Mesendoderm (in vitro differentiated cells): Measurements from ENCODE around the gene CDC16.
A peak's percentile ranks its signal among the peaks of the same experiment; 100 is the strongest.

Source experiments
- DNase-seq: peaks from one replicate; pipeline ENCODE4 v3.0.0; 2013
- H2AK5ac ChIP-seq: 2 replicates; pipeline ENCODE4 v1.6.1; 2013; ENCODE audit warnings: low read length, inconsistent platforms
- H2BK120ac ChIP-seq: 2 replicates; pipeline ENCODE4 v1.6.1; 2013; ENCODE audit warnings: low read depth, mild to moderate bottlenecking, low read length, moderate library complexity, mixed read lengths
- H2BK15ac ChIP-seq: replicated peaks from 2 replicates; pipeline ENCODE4 v1.6.1; 2013; ENCODE audit warnings: low read depth, mild to moderate bottlenecking, moderate library complexity
- H2BK5ac ChIP-seq: 2 replicates; pipeline ENCODE4 v1.6.1; 2013; ENCODE audit warnings: low read length, inconsistent platforms
- H3K18ac ChIP-seq: 2 replicates; pipeline ENCODE4 v1.6.1; 2013; ENCODE audit warnings: mild to moderate bottlenecking, low read length, mixed read lengths
- H3K23ac ChIP-seq: one replicate; pipeline ENCODE4 v1.6.1; 2013; ENCODE audit warnings: low read length
- H3K27ac ChIP-seq: 2 replicates; pipeline ENCODE4 v1.5.1; 2013; ENCODE audit warnings: low read depth, mild to moderate bottlenecking, inconsistent platforms, low read length, moderate library complexity
- H3K27me3 ChIP-seq: 2 replicates; pipeline ENCODE4 v1.6.1; 2013; ENCODE audit warnings: low read length, control low read depth, mild to moderate bottlenecking, inconsistent platforms; ENCODE audit not compliant: insufficient read depth, poor library complexity
- H3K36me3 ChIP-seq: 2 replicates; pipeline ENCODE4 v1.6.1; 2013; ENCODE audit warnings: low read length, inconsistent platforms; ENCODE audit not compliant: control insufficient read depth, insufficient read depth
- H3K4ac ChIP-seq: one replicate; pipeline ENCODE4 v1.6.1; 2013; ENCODE audit warnings: low read depth, mild to moderate bottlenecking, low read length, moderate library complexity
- H3K4me1 ChIP-seq: 2 replicates; pipeline ENCODE4 v1.6.1; 2013; ENCODE audit warnings: low read depth, low read length, inconsistent platforms; ENCODE audit not compliant: control insufficient read depth
- H3K4me2 ChIP-seq: 2 replicates; pipeline ENCODE4 v1.6.1; 2013; ENCODE audit warnings: low read length
- H3K4me3 ChIP-seq: 2 replicates; pipeline ENCODE4 v1.5.1; 2013; ENCODE audit warnings: mild to moderate bottlenecking, low read length
- H3K56ac ChIP-seq: one replicate; pipeline ENCODE4 v1.6.1; 2013; ENCODE audit warnings: low read length
- H3K79me1 ChIP-seq: 2 replicates; pipeline ENCODE4 v1.6.1; 2013; ENCODE audit warnings: low read length, inconsistent platforms
- H3K79me2 ChIP-seq: 2 replicates; pipeline ENCODE4 v1.6.1; 2013; ENCODE audit warnings: mild to moderate bottlenecking, low read length; ENCODE audit not compliant: control insufficient read depth, insufficient read depth
- H3K9ac ChIP-seq: 2 replicates; pipeline ENCODE4 v1.6.1; 2013; ENCODE audit warnings: low read length, inconsistent platforms
- H4K5ac ChIP-seq: one replicate; pipeline ENCODE4 v1.6.1; 2013; ENCODE audit warnings: low read length
- H4K8ac ChIP-seq: one replicate; pipeline ENCODE4 v1.6.1; 2013; ENCODE audit warnings: low read depth, mild to moderate bottlenecking, control low read depth, low read length, moderate library complexity
- WGBS: extraction: QIAGEN DNeasy Blood & Tissue Kit; methylation state at CpG from one replicate; pipeline ENCODE4 v1.1.7; 2013; ENCODE audit warnings: low lambda C conversion rate, missing lambda C conversion rate; ENCODE audit not compliant: insufficient coverage; ENCODE audit errors: extremely low coverage; 5-methylcytosine and 5-hydroxymethylcytosine counted together

CDC16 gene

DNA sequence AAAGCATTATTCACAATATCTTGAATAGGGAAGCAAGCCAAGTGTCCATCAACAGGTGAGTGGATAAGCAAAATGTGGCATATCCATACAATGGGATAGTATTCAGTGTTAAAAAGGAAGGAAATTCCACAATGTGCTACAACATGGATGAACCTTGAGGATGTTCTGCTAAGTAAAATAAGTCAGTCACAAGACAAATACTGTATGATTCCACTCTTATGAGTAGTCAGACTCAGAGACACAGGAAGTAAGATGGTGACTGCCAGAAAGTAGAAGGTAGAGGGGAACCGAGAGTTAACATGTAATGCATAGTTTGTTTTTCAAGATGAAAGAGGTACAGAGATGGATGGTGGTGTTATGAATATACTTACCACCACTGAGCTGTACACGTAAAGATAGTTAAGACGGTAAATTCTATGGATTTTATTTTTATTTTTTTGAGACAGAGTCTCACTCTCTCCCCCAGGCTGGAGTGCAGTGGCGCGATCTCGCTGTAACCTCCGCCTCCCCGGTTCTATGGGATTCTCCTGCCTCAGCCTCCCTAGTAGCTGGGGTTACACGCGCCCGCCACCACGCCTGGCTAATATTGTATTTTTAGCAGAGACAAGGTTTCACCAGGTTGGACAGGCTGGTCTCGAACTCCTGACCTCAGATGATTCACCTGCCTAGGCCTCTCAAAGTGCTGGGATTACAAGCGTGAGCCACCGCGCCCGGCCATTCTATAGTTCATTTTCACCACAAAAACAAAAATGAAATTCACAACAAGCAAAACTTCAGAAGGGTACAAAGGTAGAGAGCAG lies 78.6 kb downstream of the CDC16 start:
- no CpG with 5 or more reads among the region's 17 CpGs for WGBS
- Histone ChIP-seq H2BK15ac (no peak overlapping the region), H2AK5ac (peak overlapping the region; percentile 38), H3K9ac (peak overlapping the region; percentile 68), H3K4ac (peak overlapping the region; percentile 56), H2BK5ac (no peak overlapping the region), H4K5ac (no peak overlapping the region), H3K79me1 (peaks cover 6% of the 10 kb centered on the region), H4K8ac (no peak overlapping the region), H3K27me3 (no peaks in the 10 kb centered on the region), H3K56ac (peak overlapping the region; percentile 66), H3K4me3 (no peak overlapping the region), H3K4me1 (peaks cover 4% of the 10 kb centered on the region), H3K18ac (no peak overlapping the region), H3K27ac (peak overlapping the region; percentile 37), H3K79me2 (peaks cover 16% of the 10 kb centered on the region), H3K36me3 (no peaks in the 10 kb centered on the region), H2BK120ac (no peak overlapping the region), H3K23ac (no peak overlapping the region), H3K4me2 (no peak overlapping the region)
- peak; percentile 40 for DNase-seq

DNA sequence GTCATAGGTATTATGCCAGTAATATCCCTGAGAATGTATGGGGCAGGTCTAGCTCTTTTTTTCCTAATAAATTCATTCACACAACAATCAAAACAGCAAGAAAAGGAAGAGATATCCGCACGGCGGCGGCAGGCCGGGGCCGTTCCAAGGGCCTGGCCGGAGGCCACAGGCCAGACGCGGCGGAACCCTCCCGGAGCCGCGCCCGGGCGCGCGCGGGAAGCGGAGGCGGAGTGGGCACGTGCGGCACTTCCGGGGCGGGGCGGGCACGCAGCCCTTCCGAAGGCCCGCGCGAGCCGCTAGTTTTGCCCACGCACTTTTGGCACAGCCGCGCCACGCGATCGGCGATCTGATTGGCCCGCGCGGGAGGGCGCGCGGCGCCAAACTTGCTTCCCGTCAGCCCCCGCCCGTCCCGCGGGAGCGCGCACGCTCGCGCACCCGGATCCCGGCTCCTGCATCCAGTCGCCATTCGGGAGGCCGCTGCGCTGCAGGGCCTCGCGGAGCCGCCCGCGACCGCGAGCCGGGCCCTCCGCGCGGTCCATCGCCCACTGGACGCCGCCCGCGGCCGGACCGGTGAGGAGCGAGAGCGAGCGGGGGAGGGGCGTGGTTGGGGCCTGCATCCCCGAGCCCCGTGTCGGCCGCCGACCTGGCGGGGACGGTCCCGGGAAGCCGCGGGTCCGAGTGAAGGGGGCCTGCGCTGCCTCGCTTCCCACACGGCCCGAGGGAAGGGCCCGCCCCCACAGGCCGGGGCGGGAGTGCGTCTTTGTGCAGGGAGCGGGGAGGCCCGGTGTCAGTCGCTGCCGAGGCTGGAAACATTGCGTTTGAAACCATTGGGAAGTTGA lies 79.6 kb downstream of the CDC16 start, which contains the start of gene CHAMP1:
Gene CHAMP1 (plus strand): TSS at position 430 of the 839 bp plus-strand sequence. CDS start 9,340 bp downstream, outside the sequence.
- peaks cover 6% of the 10 kb centered on the region for H3K79me1 ChIP-seq
- peak within 1 kb of the TSS; percentile 91 for H3K27ac ChIP-seq
- peak within 1 kb of the TSS; percentile 91 for H4K8ac ChIP-seq
- H3K4me3 ChIP-seq, result peak within 1 kb of the TSS; percentile 84
- H3K9ac ChIP-seq, result peak within 1 kb of the TSS; percentile 96
- peaks cover 19% of the 10 kb centered on the region for H3K79me2 ChIP-seq
- H3K4ac ChIP-seq, result peak within 1 kb of the TSS; percentile 60
- peaks cover 4% of the 10 kb centered on the region for H3K4me1 ChIP-seq
- H4K5ac ChIP-seq, result no peak within 1 kb of the TSS
- H2BK15ac ChIP-seq, result no peak within 1 kb of the TSS
- no peaks in the 10 kb centered on the region for H3K36me3 ChIP-seq
- peak within 1 kb of the TSS; percentile 38 for H2AK5ac ChIP-seq
- H3K4me2 ChIP-seq, result peak within 1 kb of the TSS; percentile 88
- H3K27me3 ChIP-seq, result no peaks in the 10 kb centered on the region
- H3K23ac ChIP-seq, result peak within 1 kb of the TSS; percentile 57
- peak within 1 kb of the TSS; percentile 91 for H3K18ac ChIP-seq
- H2BK120ac ChIP-seq, result no peak within 1 kb of the TSS
- peak within 1 kb of the TSS; percentile 98 for H3K56ac ChIP-seq
- no peak within 1 kb of the TSS for H2BK5ac ChIP-seq
- WGBS, result no CpG with 5 or more reads among the region's 107 CpGs
- peak; percentile 95 for DNase-seq

DNA sequence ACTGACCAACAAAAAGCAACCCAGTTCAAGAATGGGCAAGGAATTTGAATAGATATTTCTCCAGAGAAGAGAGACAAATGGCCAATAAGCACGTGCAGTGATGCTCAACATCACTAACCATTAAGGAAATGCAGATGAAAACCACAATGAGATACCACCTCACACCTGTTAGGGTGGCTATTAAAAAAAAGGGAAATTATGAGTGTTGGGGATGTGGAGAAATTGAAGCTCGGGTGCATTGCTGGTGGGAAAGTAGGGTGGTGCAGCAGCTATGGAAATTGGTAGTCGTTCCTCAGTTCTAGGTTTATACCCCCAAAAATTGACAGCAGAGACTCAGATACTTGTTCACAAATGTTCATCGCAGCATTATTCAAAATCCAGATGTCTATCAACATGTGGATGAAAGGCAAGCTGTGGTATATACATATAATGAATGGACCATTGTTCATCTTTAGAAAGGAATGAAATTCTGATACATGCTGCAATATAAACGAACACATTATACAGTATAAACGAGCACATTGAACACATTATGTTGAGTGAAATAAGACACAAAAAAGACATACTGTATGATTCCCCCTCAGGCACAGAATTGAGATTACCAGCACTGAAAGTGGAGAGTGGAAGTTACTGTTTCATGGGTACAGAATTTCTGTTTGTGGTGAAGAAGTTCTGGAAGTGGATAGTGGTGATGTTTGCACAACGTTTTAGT lies 80.5 kb downstream of the CDC16 start:
- Histone ChIP-seq H3K27ac (peak overlapping the region; percentile 91), H3K36me3 (no peaks in the 10 kb centered on the region), H2BK120ac (no peak overlapping the region), H3K23ac (peak overlapping the region; percentile 39), H3K4me3 (peak overlapping the region; percentile 84), H3K4me1 (peaks cover 4% of the 10 kb centered on the region), H3K9ac (peak overlapping the region; percentile 96), H3K18ac (no peak overlapping the region), H4K8ac (no peak overlapping the region), H3K4me2 (peak overlapping the region; percentile 88), H3K27me3 (no peaks in the 10 kb centered on the region), H3K4ac (no peak overlapping the region), H3K79me1 (peaks cover 14% of the 10 kb centered on the region), H3K56ac (peak overlapping the region; percentile 98), H3K79me2 (peaks cover 26% of the 10 kb centered on the region), H2AK5ac (no peak overlapping the region), H2BK5ac (no peak overlapping the region), H2BK15ac (no peak overlapping the region), H4K5ac (no peak overlapping the region)
- DNase-seq, result no peak
- WGBS, result no CpG with 5 or more reads among the region's 7 CpGs

GRCh38 chr13:114318624-114319023 lies 83.9 kb downstream of the CDC16 start:
- no peak overlapping the region for H2AK5ac ChIP-seq
- H3K27me3 ChIP-seq, result no peaks in the 10 kb centered on the region
- no peak overlapping the region for H2BK120ac ChIP-seq
- no peak overlapping the region for H4K5ac ChIP-seq
- WGBS, result no CpG with 5 or more reads among the region's 1 CpG
- DNase-seq, result no peak
- no peak overlapping the region for H3K27ac ChIP-seq
- H3K4me2 ChIP-seq, result no peak overlapping the region
- no peak overlapping the region for H2BK5ac ChIP-seq
- no peak overlapping the region for H2BK15ac ChIP-seq
- H3K4ac ChIP-seq, result no peak overlapping the region
- peaks cover 14% of the 10 kb centered on the region for H3K79me1 ChIP-seq
- H3K9ac ChIP-seq, result no peak overlapping the region
- peaks cover 2% of the 10 kb centered on the region for H3K36me3 ChIP-seq
- peaks cover 27% of the 10 kb centered on the region for H3K79me2 ChIP-seq
- H3K4me3 ChIP-seq, result no peak overlapping the region
- no peak overlapping the region for H3K56ac ChIP-seq
- H3K4me1 ChIP-seq, result peaks cover 2% of the 10 kb centered on the region
- H4K8ac ChIP-seq, result no peak overlapping the region
- no peak overlapping the region for H3K23ac ChIP-seq
- no peak overlapping the region for H3K18ac ChIP-seq

- H2BK15ac ChIP-seq, result no peak overlapping the region
- no CpG with 5 or more reads among the region's 3 CpGs for WGBS
Measured at GRCh38 chr13:114319441-114319913, 84.8 kb downstream of the CDC16 start.

More at GRCh38 chr13:114319441-114319913, 84.8 kb downstream of the CDC16 start:
- Histone ChIP-seq H2BK5ac (no peak overlapping the region), H3K9ac (no peak overlapping the region), H3K4me3 (no peak overlapping the region), H3K27ac (no peak overlapping the region), H3K4me1 (peaks cover 2% of the 10 kb centered on the region), H3K4me2 (no peak overlapping the region), H3K18ac (no peak overlapping the region), H3K79me2 (peaks cover 27% of the 10 kb centered on the region), H4K8ac (no peak overlapping the region), H4K5ac (no peak overlapping the region), H3K27me3 (no peaks in the 10 kb centered on the region), H3K79me1 (peaks cover 16% of the 10 kb centered on the region), H3K36me3 (peaks cover 7% of the 10 kb centered on the region), H2BK120ac (no peak overlapping the region), H3K4ac (no peak overlapping the region), H3K56ac (no peak overlapping the region), H2AK5ac (no peak overlapping the region), H3K23ac (no peak overlapping the region)
- DNase-seq, result no peak
